Right ventricle myocardium superior (tissue), 1 donor: ENCODE measurements around the gene SLC27A1. TPM values are rescaled to one million over a fixed set of nuclear protein-coding genes. Genes with fewer than 3 reads are reported as not detected.
"Not testable (repeated sequence)": the region's sequence is repeated elsewhere in the genome, so short reads cannot be mapped to it uniquely, and the experiment has no call there.

Experiments used
- ATAC-seq: fragments of 200-7000 bp; cut with Tn5 transposase; one replicate; pipeline ENCODE4 v1.9.1; 2020; ENCODE audit warnings: mild to moderate bottlenecking; ENCODE audit not compliant: poor library complexity
- DNase-seq: peaks from one replicate; pipeline ENCODE4 v3.0.0-alpha.2; 2020
- intact Hi-C: fragments of 100-400 bp; cut with DNase I; formaldehyde crosslinking; loops from one replicate; pipeline ENCODE4 v1.11.2; 2022
- total RNA-seq: library from RNA; stranded (reverse); fragmentation: NEBNext Ultra II Directional; extraction: Animal tissue kit (Norgen Biotek cat#: 25700); gene quantifications from one replicate; pipeline ENCODE4 v1.2.1, GENCODE V29; 2021
- donor health status: DM: no; HTN: yes; CAD: no; lungs with severe emphysema.

Gene SLC27A1
- total RNA-seq, 1 donor from 2014 or later: 64.2 TPM

- ATAC-seq (no peak), DNase-seq (no peak)
- intact Hi-C loops: no loop called here
Observed at GRCh38 chr19:17549085-17549740, 78.9 kb downstream of the SLC27A1 start.

GRCh38 chr19:17550076-17550667, 79.8 kb downstream of the SLC27A1 start:
- no peak for DNase-seq
- intact Hi-C loops: no loop called here
- no peak for ATAC-seq

DNA sequence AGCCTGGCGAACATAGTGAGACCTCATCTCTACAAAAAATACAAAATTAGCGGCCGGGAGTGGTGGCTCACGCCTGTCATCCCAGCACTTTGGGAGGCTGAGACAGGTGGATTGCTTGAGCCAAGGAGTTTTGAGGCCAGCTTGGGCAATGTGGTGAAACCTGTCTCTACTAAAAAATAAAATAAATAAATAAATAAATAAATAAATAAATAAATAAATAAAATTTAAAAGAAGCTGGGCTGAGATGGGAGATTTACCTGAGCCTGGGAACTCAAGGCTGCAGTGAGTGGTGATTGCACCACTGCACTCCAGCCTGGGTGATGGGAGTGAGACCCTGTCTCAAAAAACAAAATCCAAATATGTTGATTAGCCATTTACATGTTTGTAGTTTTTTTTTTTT, 82.4 kb downstream of the SLC27A1 start:
- intact Hi-C loops, ATAC-seq: not testable (repeated sequence)

DNA sequence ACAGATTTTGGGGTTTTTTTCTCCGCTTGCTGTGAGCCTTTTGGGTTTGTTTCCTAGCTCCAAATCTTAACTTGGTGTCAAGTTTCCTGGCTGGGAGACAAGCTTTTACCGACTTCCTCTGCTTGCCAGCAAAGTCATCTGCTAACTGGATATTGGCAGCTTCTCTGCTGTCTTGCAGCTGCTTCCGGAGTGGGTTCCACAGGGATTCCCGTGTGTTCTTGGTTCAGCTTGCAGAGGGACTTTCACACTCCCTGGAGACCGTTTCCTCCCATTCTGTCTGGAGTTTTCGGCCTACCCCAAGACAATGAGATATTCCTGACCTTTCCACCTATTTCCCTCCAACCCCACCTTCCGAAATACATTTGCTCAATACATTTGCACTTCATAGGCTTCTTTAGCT, 82.9 kb downstream of the SLC27A1 start:
- intact Hi-C loops: no loop called here
- peak; percentile 78 for DNase-seq
- ATAC-seq: peak; percentile 60

More for the DNA sequence above, 82.4 kb downstream of the SLC27A1 start:
- not testable (repeated sequence) for DNase-seq

DNA sequence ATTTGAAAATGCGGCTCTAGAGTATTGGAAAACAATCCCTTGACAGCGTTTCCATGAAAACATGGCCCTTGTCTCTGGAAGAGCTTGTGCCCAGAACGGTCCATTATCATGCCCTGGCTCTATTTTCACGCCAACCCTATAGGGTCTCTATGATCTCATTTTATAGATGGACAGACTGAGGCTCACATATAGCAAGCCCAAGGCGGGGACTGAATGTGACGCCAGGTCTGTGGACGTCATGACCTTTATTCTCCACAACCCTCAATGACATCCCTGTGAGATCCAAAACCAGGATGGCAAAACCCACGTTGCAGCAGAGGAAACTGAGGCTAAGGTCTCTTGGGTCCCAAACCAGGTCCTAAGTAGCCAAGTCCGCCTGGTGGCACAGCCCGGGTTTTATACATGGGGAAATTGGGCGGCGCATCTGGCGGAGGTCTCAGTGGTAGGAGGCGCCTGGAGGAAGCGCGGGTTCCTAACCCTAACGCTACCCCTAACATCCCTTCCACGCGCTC, 84.7 kb downstream of the SLC27A1 start:
- DNase-seq (no peak), ATAC-seq (no peak)
- intact Hi-C loops: no loop called here

GRCh38 chr19:17555480-17555928, 85.2 kb downstream of the SLC27A1 start, which contains the start of gene COLGALT1:
TSS of gene COLGALT1 (plus strand) at chr19:17555649. CDS start at chr19:17555714, 65 bp downstream.
- intact Hi-C loops: no loop called here
- peak; percentile 96 for ATAC-seq
- peak; percentile 100 for DNase-seq

Other genes starting within 250 kb of the SLC27A1 start
- 22.4 TPM for gene OCEL1, start 244.3 kb upstream of the SLC27A1 start, total RNA-seq
- 77.3 TPM for gene NR2F6, start 224.6 kb upstream of the SLC27A1 start, total RNA-seq
- gene USHBP1, start 205.8 kb upstream of the SLC27A1 start, total RNA-seq: 7.9 TPM
- gene BABAM1, start 203.1 kb upstream of the SLC27A1 start, total RNA-seq: 77.9 TPM
- 0.13 TPM for gene ANKLE1, start 188.6 kb upstream of the SLC27A1 start, total RNA-seq
- 12.2 TPM for gene ABHD8, start 167.1 kb upstream of the SLC27A1 start, total RNA-seq
- gene MRPL34, start 164.7 kb upstream of the SLC27A1 start, total RNA-seq: 224 TPM
- gene DDA1, start 161.0 kb upstream of the SLC27A1 start, total RNA-seq: 27.4 TPM
- 8.3 TPM for gene ANO8, start 135.7 kb upstream of the SLC27A1 start, total RNA-seq
- 9.3 TPM for gene GTPBP3, start 133.0 kb upstream of the SLC27A1 start, total RNA-seq
- gene PLVAP, start 93.2 kb upstream of the SLC27A1 start, total RNA-seq: 18.1 TPM
- not detected for gene CCDC194, start 76.3 kb upstream of the SLC27A1 start, total RNA-seq
- gene BST2, start 64.9 kb upstream of the SLC27A1 start, total RNA-seq: 46.5 TPM
- gene MVB12A, start 50.5 kb upstream of the SLC27A1 start, total RNA-seq: 20.3 TPM
- gene TMEM221, start 21.9 kb upstream of the SLC27A1 start, total RNA-seq: 0.11 TPM
- gene NXNL1, start 9.6 kb upstream of the SLC27A1 start, total RNA-seq: 0.24 TPM
- gene PGLS, start 41.1 kb downstream of the SLC27A1 start, total RNA-seq: 19.6 TPM
- gene COLGALT1, start 85.1 kb downstream of the SLC27A1 start, total RNA-seq: 29.9 TPM
- 0.05 TPM for gene UNC13A, start 217.8 kb downstream of the SLC27A1 start, total RNA-seq
- 25.1 TPM for gene MAP1S, start 249.0 kb downstream of the SLC27A1 start, total RNA-seq